Epidermal melanocyte (primary cell): ENCODE data around the gene PXK.

Source experiments
- DNase-seq: peaks from one replicate; pipeline ENCODE4 v3.0.0; 2011; ENCODE audit warnings: low spot score; ENCODE audit not compliant: insufficient read length

Gene PXK

DNA sequence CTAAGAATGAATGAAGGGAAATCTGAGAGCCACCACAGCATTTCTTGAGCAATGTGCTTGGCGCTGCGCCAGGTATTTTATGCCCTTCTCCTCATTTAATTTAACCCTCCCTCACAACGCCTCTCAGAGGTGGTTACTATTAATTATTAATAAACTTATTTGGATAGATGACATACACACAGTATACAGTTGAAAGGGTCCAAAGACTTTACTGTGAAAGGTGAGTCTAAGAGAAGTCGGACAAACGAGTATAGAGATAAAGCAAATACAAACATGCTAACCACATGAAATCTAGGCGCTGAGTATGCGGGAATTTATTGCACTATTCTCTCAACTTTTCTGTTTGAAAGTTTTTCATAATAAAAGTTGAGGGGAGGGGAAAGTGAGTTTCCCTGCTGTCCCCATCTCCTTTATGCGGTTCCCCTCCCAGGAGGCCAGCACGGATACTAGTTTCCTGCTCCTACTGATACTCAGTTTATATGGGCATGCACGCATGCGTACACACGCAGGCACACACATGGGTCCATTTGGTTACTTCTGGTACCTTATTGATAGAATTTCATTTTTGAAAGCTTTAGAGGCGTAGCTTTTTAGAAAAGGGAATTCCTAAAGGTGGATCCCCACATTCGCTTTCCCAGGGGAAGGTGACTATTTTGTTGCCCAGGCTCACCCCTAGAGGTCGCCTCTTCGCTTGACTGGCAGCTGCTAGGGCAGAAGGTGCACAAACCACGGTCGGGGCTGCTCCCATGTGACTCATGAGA is 130.7 kb downstream of the PXK start:
- peak; percentile 73 for DNase-seq

DNA sequence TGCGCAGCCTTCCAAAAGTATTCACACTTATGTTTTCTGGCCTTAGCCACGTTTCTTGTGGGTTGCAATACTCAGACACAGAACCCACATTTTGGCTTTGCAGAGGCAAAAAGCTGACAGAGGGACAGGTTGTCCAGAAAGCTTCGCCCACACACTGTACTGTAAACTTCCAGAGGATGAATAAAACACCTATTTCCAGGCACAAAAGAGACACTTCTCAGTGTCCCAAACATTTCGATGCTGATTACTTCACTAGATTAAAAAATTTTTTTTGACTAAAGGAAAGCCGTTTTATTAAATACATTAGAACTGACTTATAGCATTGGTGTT is 131.2 kb downstream of the PXK start:
- DNase-seq = no peak

DNA sequence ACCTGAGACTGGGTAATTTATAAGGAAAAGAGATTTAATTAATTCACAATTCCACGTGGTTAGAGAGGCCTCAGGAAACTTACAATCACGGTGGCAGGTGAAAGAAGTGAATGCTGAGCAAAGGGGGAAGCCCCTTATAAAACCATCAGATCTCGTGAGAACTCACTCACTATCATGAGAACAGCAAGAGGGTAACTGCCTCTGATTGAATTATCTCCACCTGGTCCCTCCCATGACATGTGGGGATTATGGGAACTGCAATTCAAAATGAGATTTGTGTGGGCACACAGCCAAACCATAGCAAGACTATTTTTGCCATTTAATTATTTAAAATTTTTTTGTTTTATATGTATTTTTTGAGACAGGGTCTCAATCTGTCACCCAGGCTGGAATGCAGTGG is 132.2 kb downstream of the PXK start:
- no peak for DNase-seq

DNA sequence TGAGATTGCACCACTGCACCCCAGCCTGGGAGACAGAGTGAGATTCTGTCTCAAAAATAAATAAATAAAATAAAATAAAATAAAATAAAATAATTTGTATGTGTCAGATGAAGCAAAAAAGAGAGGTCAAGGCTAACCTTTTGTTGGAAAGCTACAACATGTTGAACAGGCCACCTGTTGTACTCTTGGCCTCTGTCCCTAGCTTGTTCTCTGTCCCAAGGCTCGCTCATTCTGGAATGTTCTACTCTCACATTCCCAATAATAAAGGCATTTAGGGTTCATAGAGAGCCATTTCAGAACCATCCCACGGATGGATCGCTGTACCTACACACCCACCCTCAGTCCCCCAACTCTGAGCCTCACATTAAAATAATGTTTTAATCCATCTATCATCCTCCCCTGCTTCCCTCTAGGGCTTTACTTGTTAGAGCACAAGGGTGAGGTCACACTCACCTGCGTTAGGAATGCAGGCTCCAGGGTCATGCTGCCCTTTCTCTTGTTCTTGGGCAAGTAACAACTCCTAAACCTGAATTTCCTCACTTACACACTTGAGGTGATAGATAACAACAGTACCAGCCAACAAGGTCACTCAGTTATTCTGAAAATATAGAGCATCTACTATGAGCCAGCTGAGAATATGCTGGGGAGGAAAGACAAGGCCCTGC is 134.3 kb downstream of the PXK start:
- no peak for DNase-seq

DNA sequence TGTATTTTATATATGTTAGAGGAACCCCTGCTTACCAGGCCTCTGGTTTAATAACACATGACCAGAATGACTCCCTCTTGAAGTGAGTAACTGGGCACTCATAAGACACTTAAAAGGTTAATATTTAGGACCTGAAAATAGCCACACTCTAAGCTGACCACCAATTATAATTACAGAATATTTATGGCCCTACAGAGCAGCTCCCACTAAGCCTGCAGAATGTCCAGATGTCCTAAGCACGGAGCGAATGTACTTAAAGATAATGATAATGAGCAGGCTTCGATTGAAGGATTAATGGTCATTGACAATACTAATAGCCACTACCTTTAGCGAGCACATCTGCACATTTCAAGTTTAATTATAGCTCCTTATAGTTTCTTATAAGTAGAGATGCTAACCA is 136.4 kb downstream of the PXK start:
- DNase-seq = no peak

DNA sequence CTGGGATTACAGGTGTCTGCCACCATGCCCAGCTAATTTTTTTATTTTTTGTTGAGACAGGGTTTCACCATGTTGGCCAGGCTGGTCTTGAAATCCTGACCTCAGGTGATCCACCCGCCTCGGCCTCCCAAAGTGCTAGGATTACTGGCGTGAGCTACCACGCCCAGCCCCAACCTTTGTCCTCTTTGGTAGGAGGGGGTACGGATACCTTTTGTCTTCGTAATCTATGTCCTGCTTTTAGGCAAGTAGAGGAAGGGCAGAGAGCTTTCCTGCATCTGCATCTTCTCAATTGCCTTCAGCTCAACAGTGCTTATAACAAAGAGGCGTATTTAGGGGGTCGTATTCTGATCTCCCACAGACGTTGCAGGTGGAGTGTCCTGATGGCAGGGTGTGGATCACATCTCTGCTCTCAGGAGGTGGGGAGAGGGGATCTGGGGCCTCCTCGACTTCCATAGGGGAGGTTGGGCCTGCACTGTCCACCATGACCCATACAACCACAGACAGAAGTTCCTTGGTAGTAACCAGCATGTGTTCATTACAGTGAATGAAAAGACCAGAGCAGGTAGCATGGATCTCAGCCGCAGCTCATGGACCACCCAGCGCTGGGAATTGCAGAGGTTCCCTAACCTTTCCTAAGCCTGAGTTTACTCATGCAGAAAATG is 137.8 kb downstream of the PXK start:
- DNase-seq = no peak

DNA sequence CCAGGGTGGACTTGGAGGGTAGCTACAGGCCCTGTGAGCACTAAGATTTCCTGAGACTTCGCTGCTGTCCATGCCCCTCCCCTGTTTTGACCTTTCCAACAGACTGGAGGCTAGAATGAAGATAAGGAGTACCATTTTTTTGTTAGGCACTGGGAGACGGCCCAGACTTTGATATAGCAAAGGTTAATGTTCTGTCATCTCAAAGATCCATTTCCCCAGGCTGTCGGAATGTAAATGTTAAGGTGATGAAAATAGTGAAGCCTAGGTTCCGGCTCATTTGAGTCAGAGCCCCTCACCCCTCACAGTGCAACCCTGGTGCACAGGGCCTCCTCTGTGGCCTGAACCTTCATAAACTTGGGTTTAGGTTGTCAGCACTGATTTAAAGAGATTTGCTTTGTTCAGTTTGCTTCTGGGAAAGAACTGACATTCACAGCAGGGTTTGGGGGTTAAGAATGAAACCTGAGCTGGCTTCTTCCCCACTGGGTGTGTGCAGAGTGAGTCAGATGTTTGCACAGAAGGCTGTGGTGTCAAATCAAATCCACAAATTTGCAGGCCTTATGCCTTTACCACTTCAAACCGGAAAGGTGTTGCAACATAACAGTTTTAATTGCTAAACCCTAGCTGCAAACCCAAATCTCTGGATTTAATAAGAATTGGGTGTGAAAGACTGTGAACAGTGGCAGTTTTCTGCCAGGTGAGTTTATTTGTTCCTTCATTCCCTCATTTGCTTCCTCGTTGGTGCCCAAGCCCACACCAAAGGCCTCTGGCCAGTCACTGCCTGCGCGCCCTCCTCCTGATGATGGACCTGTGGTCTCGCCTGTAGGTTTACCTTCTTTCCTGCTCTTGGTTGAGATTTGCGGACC is 138.6 kb downstream of the PXK start:
- no peak for DNase-seq

DNA sequence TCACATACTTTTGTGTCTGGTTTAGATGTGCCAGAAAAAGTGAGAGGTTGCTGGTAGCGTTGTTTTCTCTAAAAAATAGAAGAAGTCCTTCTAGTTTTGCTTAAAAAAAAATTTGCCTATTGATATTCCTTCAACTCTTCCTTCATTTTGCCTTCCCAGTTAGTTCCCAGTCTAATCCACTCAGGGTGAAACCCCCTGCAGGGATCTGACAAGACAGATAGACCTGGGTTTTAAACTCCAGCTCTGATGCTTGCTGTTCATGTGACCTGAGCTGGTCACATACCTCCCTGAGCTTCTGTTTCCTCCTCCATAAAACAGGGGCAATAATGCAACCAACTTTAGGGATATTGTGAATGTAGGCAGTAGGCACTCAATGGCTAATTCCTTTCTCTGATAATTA is 140.6 kb downstream of the PXK start:
- DNase-seq = no peak

DNA sequence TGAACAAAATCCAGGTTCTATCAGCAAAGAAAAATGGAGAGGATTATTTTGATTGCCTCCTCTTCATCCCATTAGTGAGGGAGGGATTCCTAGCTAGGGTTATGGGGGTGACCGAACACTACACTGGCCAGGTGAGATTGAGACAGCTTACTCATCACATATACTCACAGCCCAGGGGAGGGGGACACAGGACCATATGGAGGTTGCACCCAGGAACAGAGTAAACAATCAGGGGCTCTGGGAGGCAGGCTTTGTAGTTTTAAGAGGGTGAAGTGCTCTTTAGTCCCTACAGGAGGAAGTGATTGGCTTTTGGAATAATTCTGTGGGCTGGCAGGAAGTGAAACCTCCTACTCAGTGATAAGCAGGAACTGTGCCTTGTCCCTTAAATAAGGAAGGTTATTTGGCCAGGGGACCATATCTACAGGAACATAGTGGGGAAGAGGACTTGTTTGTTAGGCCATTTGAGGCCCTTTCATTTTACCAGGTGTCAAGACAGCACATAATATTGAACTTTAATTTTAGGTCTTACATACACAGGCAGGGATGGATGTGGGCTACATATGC is 141.7 kb downstream of the PXK start:
- no peak for DNase-seq

DNA sequence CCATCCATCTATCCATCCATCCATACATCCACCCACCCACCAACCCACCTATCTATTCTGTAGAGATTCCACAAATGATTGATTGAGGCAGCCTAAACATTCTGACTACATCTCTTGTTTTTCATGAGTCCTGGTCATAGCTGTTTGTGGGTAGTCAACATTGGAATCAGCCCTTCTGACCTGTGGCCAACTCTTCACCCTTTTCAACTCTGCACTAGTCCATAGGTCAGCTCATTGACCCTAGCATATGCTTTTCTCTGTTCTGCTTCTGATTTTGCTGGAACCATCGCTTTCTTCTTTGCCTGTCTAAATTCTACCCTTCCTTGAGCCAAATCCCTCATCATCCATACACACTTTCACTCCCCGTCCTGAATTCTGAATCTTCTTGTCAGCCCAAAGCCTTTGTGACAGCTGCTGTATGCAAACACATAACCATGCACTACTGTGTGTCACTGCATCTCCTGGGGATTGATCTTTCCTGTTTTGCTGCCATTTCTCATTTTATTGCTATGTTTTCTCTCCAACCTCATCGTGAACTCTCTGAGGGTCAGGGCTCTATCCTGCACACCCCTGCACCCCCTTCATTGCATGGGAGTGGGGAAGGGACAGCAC is 142.4 kb downstream of the PXK start:
- DNase-seq = no peak
